Hematopoietic multipotent progenitor cell treated with erythropoietin and hydrocortisone succinate and interleukin-3 and kit ligand, for 6 days (in vitro differentiated cells): ENCODE data around the gene CD52.

ENCODE experiments used
- DNase-seq: peaks from one replicate; pipeline ENCODE4 v3.0.0-alpha.2; 2015

The CD52 gene

GRCh38 chr1:26335774-26336476 is 18.2 kb downstream of the CD52 start:
- no peak for DNase-seq

GRCh38 chr1:26336477-26337205 is 18.9 kb downstream of the CD52 start:
- peak; percentile 78 for DNase-seq

- DNase-seq = no peak
These were observed 19.4 kb downstream of the CD52 start for GRCh38 chr1:26337206-26337535.

- no peak for DNase-seq
These were observed 19.9 kb downstream of the CD52 start for GRCh38 chr1:26337625-26338024.

- DNase-seq = no peak
These were observed 20.9 kb downstream of the CD52 start for GRCh38 chr1:26338670-26339069.

DNA sequence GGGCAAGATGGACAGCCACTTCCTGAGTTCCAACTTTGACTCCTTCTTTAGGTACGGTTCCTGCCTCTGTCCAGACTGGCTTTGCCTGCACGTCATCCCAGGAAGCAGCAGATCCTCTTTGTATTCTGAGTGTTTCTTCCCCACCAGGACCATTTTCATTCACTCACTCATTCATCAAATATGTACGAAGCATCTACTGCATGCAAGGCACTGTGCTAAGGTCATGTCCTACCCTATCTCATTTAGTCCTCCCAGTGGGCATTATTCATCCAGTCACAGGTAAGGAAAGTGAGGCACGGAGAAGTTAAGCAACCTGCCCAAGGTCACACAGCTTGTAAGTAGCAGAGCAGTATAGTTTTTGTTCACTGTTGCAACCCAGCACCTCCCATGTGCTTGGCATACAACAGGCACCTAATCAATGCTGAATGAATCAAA is 22.3 kb downstream of the CD52 start:
- DNase-seq = no peak

- DNase-seq = no peak
These were observed 26.6 kb downstream of the CD52 start for GRCh38 chr1:26344147-26344920.

- no peak for DNase-seq
These were observed 28.0 kb downstream of the CD52 start for GRCh38 chr1:26345718-26346117.

DNA sequence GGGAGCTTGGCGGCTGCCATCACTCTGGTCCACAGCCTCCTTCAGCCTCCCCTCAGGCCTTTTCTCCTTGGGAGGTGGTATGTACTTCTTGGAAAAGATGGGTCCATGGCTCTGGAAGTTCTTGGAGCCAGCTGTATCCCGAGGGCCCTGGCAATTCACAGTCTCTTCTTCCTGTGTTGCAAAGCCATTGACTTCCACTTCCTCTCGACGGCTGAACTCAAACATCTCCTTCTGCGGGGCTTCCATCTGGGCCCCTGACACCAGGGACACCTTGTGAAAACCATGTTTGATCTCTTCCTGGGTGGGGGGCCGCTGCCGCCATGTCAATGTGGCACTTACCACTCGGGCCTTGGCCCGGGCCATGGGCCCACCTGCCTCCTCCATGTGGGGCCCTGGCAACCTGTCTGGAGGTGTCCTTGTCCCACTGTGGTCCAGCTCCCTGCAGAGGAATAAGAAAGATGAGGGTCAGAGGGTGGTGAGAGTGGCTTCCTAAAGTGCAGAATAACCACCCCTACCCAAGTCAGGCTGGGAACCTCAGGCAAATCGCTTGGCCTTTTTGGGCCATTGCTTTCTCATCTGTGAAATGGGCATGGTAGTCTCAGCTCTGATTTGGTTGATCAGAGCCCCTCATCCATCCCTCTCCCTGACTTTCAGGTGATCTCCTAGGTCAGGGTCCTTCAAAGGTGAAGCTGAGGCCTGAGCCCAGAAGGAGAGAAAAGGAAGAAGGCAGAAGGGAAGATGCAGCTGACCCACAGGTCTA is 28.7 kb downstream of the CD52 start:
- DNase-seq = no peak

DNA sequence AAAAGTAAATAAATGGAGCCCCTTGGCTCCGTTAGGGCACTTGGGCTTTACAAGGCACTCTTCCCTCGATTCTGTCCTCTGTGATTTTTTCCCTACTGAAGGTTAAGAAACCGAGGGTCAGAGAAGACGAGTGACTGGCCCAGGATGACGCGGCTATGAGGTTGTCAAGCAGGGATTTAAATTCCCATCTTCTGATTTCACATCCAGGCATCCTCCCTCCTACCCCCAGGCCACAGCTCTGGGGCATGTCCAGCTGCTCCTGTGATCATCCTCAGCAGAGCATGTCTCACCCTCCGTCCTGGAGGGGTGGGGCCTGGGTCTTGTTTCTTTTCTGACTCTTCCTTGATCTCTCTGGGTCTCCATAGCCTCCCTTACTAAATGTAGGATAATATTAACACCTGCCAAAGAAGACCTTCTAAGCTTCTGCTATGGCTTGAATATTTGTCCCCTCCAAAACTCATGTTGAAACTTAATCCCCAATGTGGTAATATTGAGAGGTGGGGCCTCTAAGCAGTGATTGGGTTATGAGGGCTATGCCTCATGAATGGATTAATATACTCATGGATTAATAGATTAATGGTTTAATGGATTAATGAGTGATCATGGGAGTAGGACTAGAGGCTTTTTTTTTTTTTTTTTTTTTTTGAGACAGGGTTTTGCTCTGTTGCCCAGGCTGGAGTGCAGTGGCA is 31.6 kb downstream of the CD52 start:
- DNase-seq = no peak

GRCh38 chr1:26349877-26350244 is 32.1 kb downstream of the CD52 start:
- no peak for DNase-seq

- DNase-seq = no peak
These were observed 32.6 kb downstream of the CD52 start for GRCh38 chr1:26350343-26350700.

DNA sequence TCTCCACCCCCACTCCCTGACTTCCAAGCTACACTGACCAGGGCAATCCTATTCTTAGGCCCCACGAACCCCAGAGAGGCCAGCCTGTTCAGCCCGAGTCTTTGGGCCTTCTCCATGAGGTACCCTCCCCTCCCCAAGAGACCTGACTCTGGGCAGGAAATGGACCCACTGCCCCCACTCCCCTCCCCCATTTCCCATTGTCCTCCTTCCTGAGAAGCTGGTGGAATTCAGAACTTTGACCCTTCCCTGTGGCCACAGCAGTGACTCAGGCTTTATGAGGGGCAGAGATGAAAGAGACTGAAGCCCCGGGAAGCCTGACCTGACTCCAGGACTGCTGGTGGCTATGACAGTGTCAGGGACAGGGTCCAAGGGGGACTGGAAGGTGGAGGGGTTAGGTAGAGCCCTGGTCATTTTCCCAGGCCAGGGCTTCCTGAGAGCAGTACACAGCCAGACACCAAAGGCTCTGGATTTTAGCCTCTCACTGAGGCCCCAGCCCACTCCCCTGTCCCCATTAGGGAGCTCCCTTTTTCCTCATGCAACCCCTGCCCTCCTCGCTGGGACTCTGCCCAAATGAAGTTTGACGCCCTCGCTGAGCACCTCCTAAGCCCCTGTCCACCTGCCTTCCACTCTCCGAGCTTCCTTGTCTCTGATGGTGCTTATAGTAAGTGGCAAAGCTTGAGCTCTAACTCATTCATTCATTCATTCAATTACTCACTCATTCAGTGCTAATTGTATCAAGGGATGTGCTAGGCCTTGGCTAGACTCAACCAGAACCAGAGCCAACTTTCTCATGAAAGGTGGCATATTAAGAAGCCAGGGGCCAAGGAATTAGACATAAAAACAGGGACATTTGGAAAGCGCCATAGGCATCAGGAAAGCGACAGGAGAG is 33.2 kb downstream of the CD52 start:
- DNase-seq = no peak

DNA sequence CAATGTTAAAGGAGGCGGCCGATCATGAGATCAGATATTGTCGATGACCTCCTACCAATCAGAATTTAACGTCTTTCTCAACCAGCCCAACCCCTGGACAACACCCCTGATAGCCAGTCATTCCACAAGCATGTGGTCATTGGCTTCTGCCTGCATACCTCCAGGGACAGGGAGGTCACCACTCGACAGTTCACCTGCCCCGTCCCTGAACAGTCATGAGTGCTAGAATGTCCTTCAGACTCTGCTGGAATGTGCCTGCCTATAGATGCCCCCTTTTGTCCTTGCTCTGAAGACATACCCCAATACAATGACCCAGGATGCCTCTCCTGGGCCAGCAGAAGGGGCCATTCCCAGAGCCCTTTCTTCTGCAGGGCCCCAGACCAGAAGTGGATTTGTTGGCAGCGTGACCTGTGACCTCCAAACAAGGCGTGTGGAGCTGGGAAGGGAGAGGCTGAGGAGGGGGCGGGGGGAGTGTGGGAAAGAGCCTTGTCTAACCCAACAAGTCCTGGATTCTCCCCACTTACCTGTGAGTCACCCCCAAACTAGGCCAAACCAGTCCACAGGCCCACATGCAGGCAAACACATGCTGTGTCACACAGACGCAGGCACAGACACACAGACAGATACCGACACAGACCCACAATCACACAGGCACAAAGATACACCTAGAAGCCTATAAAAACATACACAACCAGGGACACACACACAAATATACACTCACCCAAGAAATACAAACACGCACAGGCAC is 34.0 kb downstream of the CD52 start:
- DNase-seq = no peak

DNA sequence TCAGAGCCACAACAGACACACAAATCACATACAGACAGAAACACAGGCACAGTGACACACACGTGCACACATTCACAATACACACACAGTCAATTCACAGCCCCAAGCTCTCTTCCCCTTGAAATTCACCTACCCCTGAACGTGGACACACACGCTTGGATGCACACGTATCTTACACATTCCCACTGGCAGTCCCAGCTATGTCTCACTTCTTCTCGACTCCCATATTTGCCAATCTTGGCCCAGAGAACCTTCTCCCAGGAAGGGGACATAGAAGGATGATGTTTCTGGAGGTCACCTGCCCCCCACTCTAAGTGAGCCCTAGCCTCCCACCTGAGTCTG is 34.6 kb downstream of the CD52 start:
- DNase-seq = no peak

GRCh38 chr1:26353210-26353859 is 35.6 kb downstream of the CD52 start:
- DNase-seq = no peak

DNA sequence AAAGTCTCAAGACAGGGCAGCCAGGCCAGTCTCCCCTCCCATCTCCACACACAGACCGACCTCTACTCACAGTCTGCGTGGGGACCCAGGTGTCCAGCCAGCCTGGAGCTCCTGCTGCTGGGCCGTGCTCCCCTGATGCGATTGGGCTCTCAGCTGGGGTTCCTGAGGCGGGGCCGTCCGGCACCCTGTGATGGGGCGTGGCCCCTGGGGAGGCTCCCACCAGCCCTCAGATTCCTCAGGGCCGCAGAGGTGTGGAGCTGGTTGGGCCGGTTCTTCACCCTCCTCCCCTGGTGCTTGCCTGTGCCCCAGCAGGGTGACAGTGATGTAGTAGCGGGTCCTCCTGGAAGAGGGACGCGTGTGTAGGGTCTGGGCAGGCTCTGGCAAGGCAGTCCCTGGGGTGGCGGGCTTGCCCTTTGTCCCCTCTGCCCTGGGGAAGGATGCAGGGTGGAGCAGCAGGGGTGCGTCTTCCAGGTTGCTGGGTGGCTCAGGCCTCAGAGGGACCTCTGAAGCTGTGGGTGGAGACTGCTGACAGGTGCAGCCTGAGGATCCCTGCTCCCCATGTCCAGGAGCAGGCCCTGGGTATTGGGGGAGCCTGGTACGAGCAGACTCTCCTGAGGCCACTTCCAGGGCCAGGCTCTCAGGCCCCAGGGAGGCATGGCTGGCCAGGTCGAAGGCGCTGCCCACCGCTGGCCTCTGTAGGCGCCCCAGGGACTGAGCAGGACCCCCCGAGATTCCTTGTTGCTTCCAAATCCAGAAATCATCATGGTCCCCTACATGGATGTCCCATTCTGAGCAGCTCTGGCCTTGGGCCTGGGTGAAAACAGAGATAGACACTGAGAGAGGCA is 36.4 kb downstream of the CD52 start, which contains the start of gene CRYBG2:
TSS of gene CRYBG2 (minus strand) at position 155 of the 845 bp plus-strand sequence. CDS start 7,473 bp downstream, outside the sequence.
- no peak for DNase-seq

- DNase-seq = no peak
These were observed 37.2 kb downstream of the CD52 start for GRCh38 chr1:26354972-26355371.

DNA sequence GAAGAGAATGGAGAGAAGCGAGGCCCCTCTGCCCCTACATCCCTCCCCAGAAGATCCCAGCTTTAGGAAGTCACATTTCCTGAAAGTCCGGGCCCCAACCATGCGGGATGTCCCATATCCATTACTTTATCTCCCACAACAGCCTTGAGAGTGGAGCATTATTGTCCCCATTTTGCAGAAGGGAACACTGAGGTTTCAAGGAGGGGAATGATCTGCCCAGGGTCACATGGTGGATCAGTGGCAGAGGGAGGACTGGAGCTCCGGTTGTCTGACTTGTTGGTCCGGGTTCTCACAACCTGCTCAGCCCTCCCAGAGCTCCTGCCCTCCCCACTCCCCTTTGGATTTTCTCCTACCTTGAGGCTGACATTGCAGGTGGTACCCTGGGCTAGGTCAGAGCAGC is 38.3 kb downstream of the CD52 start:
- no peak for DNase-seq
